OCI-M2 (cell line): Measurements from ENCODE around the gene CLCF1.

Experiments used
- DNase-seq: peaks from one replicate; lab custom pipeline; 2025; ENCODE audit not compliant: unreplicated experiment; lab: John Stamatoyannopoulos, UW

CLCF1 gene

GRCh38 chr11:67364169-67364568, 9.2 kb downstream of the CLCF1 start:
- no peak for DNase-seq

GRCh38 chr11:67357831-67358670, 15.3 kb downstream of the CLCF1 start:
- no peak for DNase-seq

GRCh38 chr11:67356864-67357561, 16.4 kb downstream of the CLCF1 start:
- no peak for DNase-seq

GRCh38 chr11:67356387-67356863, 17.0 kb downstream of the CLCF1 start:
- no peak for DNase-seq

GRCh38 chr11:67355794-67356386, 17.5 kb downstream of the CLCF1 start:
- DNase-seq: no peak

GRCh38 chr11:67355023-67355793, 18.2 kb downstream of the CLCF1 start:
- no peak for DNase-seq

- no peak for DNase-seq
Measured at GRCh38 chr11:67354075-67355022, 19.0 kb downstream of the CLCF1 start.

- peak; percentile 86 for DNase-seq
Measured at GRCh38 chr11:67353317-67354074, 19.9 kb downstream of the CLCF1 start, which contains the start of gene POLD4. Gene POLD4 (minus strand): TSS chr11:67353546. CDS start chr11:67353399, 147 bp downstream.

- no peak for DNase-seq
Measured at GRCh38 chr11:67352546-67353316, 20.7 kb downstream of the CLCF1 start.

- DNase-seq: no peak
Measured at GRCh38 chr11:67351275-67352005, 22.0 kb downstream of the CLCF1 start.

GRCh38 chr11:67349928-67350465, 23.4 kb downstream of the CLCF1 start:
- no peak for DNase-seq

GRCh38 chr11:67349457-67349856, 23.9 kb downstream of the CLCF1 start:
- no peak for DNase-seq

GRCh38 chr11:67349036-67349435, 24.4 kb downstream of the CLCF1 start:
- no peak for DNase-seq

- no peak for DNase-seq
Measured at GRCh38 chr11:67347964-67348749, 25.2 kb downstream of the CLCF1 start.

- no peak for DNase-seq
Measured at GRCh38 chr11:67345920-67346819, 27.2 kb downstream of the CLCF1 start.
